HepG2 (cell line): ENCODE measurements around the gene CMAS. TPM values are rescaled to one million over a fixed set of nuclear protein-coding genes. Genes with fewer than 3 reads are reported as not detected.

Experiments
- ATAC-seq: fragments of 200-7000 bp; cut with Tn5 transposase; 3 replicates; pipeline ENCODE4 v1.9.1; 2020; ENCODE audit warnings: mild to moderate bottlenecking, moderate library complexity
- BruUV-seq: library from RNA; stranded (reverse); fragments of 400-500 nt; replicated peaks from 2 replicates; lab custom pipeline; 2021; lab: Mats Ljungman, UMichigan
- CTCF ChIA-PET: fragments of 300-600 bp; formaldehyde crosslinking; extraction: SDS; loops from one replicate; lab custom pipeline; 2021; ENCODE audit warnings: low total read pairs, inconsistent platforms, low intra/inter-chr PET ratio; lab: Yijun Ruan, JAX
- POLR2A ChIA-PET: fragments of 350-600 bp; sonication (Branson Sonifier 250); formaldehyde crosslinking; loops from one replicate; lab custom pipeline; 2020; ENCODE audit warnings: antibody characterized with exemption, inconsistent platforms; lab: Yijun Ruan, JAX
- DNase-seq: peaks from one replicate; pipeline ENCODE4 v3.0.0-alpha.2; 2015; ENCODE audit warnings: low spot score
- FAIRE-seq: peaks from 3 replicates; lab custom pipeline; 2011; peaks lifted over from hg19 to GRCh38; lab: Jason Lieb, UNC
- H2AFZ ChIP-seq: one replicate; pipeline ENCODE4 v1.6.1; 2011; ENCODE audit warnings: low read length, inconsistent platforms
- H3K27ac ChIP-seq: fragments of 300-600 bp; 3 replicates; pipeline ENCODE4 v1.8.0; 2011; ENCODE audit warnings: mixed run types, mild to moderate bottlenecking, mixed read lengths, low read length, inconsistent platforms; ENCODE audit not compliant: insufficient read depth; ENCODE audit errors: extremely low read length
- H3K27me3 ChIP-seq, 2 experiments: fragments of 200-600 bp in 1 of 2; 2 replicates in 1 of 2; 3 replicates in 1 of 2; pipeline versions ENCODE4 v1.6.0 to v1.8.0; 2011; ENCODE audit warnings: low read length in 2 of 2, mild to moderate bottlenecking in 2 of 2, moderate library complexity in 2 of 2, inconsistent platforms in 1 of 2; ENCODE audit not compliant: insufficient read depth in 2 of 2, control insufficient read depth in 1 of 2
- H3K36me3 ChIP-seq, 2 experiments: fragments of 200-600 bp in 1 of 2; replicated peaks in 1 of 2; 2 replicates in 1 of 2; 3 replicates in 1 of 2; pipeline versions ENCODE4 v1.5.1 to v1.8.0; 2011; ENCODE audit warnings: low read length in 2 of 2, inconsistent platforms in 1 of 2; ENCODE audit not compliant: insufficient read depth in 2 of 2, control insufficient read depth in 1 of 2
- H3K4me1 ChIP-seq: 2 replicates; pipeline ENCODE4 v1.5.1; 2012; ENCODE audit warnings: low read length, inconsistent platforms; ENCODE audit not compliant: insufficient read depth
- H3K4me2 ChIP-seq: 2 replicates; pipeline ENCODE4 v1.6.0; 2011; ENCODE audit warnings: low read depth, low read length, inconsistent platforms
- H3K4me3 ChIP-seq, 3 experiments: fragments of 200-600 bp in 1 of 3; sonication (generic), shearing (Covaris generic) in 1 of 3; replicated peaks in 1 of 3; 2 replicates each; pipeline ENCODE4 v1.5.1; 2011 to 2016; ENCODE audit warnings: low read length in 3 of 3, inconsistent platforms in 2 of 3, low read depth in 2 of 3, mild to moderate bottlenecking in 2 of 3, control low read depth in 1 of 3, mixed read lengths in 1 of 3; ENCODE audit not compliant: insufficient read depth in 1 of 3
- H3K79me2 ChIP-seq: one replicate; pipeline ENCODE4 v1.6.1; 2011; ENCODE audit warnings: low read length, inconsistent platforms; ENCODE audit not compliant: insufficient read depth
- H3K9ac ChIP-seq: 2 replicates; pipeline ENCODE4 v1.6.0; 2011; ENCODE audit warnings: mild to moderate bottlenecking, low read depth, low read length, inconsistent platforms; ENCODE audit not compliant: insufficient read depth
- H3K9me3 ChIP-seq: 2 replicates; pipeline ENCODE4 v1.5.1; 2012; ENCODE audit warnings: mild to moderate bottlenecking, low read length
- H4K20me1 ChIP-seq: 2 replicates; pipeline ENCODE4 v1.6.0; 2011; ENCODE audit warnings: inconsistent platforms, mild to moderate bottlenecking, low read length, moderate library complexity; ENCODE audit not compliant: insufficient read depth
- ARID3A ChIP-seq: IDR thresholded peaks from 2 replicates; pipeline ENCODE4 v1.6.1; 2012; ENCODE audit warnings: low read depth, low read length, improper control_type of control experiment
- MED1 ChIP-seq: sonication (generic); formaldehyde crosslinking; IDR thresholded peaks from 2 replicates; pipeline ENCODE4 v1.4.0; 2020; ENCODE audit warnings: missing genetic modification reagents
- STAG1 ChIP-seq: sonication (generic); formaldehyde crosslinking; IDR thresholded peaks from 2 replicates; pipeline ENCODE4 v1.4.0; 2020; ENCODE audit warnings: missing genetic modification reagents
- STAT5B ChIP-seq: sonication (generic); formaldehyde crosslinking; IDR thresholded peaks from 2 replicates; pipeline ENCODE4 v1.4.0; 2020; ENCODE audit warnings: missing genetic modification reagents
- ZKSCAN5 ChIP-seq: sonication (generic); formaldehyde crosslinking; IDR thresholded peaks from 2 replicates; pipeline ENCODE4 v1.5.1; 2020; ENCODE audit warnings: mild to moderate bottlenecking, missing genetic modification reagents
- ZNF282 ChIP-seq: fragments of 450-650 bp; IDR thresholded peaks from 2 replicates; pipeline ENCODE4 v1.6.1; 2018; ENCODE audit not compliant: partially characterized antibody
- WGBS: methylation state at CpG from one replicate; pipeline ENCODE4 v1.1.6; 2017; ENCODE audit warnings: low lambda C conversion rate; 5-methylcytosine and 5-hydroxymethylcytosine counted together
- in situ Hi-C: cut with HindIII; loops from 2 replicates; pipeline ENCODE4 v1.10.0; 2017; ENCODE audit warnings: low pct_unique_long_range_greater_than_20kb; ENCODE audit not compliant: extremely low pct_ligation_motif_present
- intact Hi-C: fragments of 100-400 bp; cut with micrococcal nuclease; formaldehyde crosslinking; loops from one replicate; pipeline ENCODE4 v1.10.0; 2022; ENCODE audit not compliant: unreplicated experiment
- polyA plus RNA-seq, 8 experiments: library from polyadenylated mRNA; depleted of rRNA in 3 of 8; stranded (reverse) in 7 of 8; unstranded in 1 of 8; fragments of >200 nt; fragmentation: Illumina TruSeq in 4 of 8; extraction: Trizol in 4 of 8; gene quantifications; 2 replicates each; pipeline versions ENCODE4 v1.2.1 to v1.2.3, GENCODE V29; 2011 to 2016; ENCODE audit warnings: low read depth in 4 of 8, missing spikeins in 1 of 8, mixed read lengths in 1 of 8; ENCODE audit not compliant: insufficient read depth in 1 of 8
- total RNA-seq, 5 experiments: library from RNA; depleted of rRNA; stranded (reverse); fragments of >200 nt; fragmentation: Illumina TruSeq; extraction: Trizol; gene quantifications; 2 replicates each; pipeline ENCODE4 v1.2.3, GENCODE V29; 2016; ENCODE audit warnings: low read depth in 1 of 5
- TF ChIP-seq, protein P1 (sequence below): IDR thresholded peaks from 2 replicates; pipeline ENCODE4 v1.6.1; 2016; ENCODE audit warnings: missing compliant biosample characterization, missing genetic modification reagents, borderline replicate concordance
- TF ChIP-seq, protein P2 (sequence below): sonication (generic); formaldehyde crosslinking; IDR thresholded peaks from 2 replicates; pipeline ENCODE4 v1.5.0; 2020; ENCODE audit warnings: mild to moderate bottlenecking, missing genetic modification reagents, moderate library complexity

Gene CMAS
- total and polyA plus RNA-seq, 2 of the 13 experiments (the other 11 are each of a cell fraction or from before 2014, with no cell fraction given), result 14.0 to 21.3 TPM

- ATAC-seq, result no peak
- no TSS peak for BruUV-seq
- in situ Hi-C loops (no loop called here), intact Hi-C loops (no loop called here)
- H3K9me3 ChIP-seq, result no peaks in the 10 kb centered on the region
- no peak overlapping the region for H3K4me2 ChIP-seq
- no peak overlapping the region for H3K27ac ChIP-seq
- H3K4me1 ChIP-seq, result peaks cover 13% of the 10 kb centered on the region
- FAIRE-seq, result no peak
- DNase-seq, result no peak
- H3K79me2 ChIP-seq, result no peaks in the 10 kb centered on the region
- H4K20me1 ChIP-seq, result no peaks in the 10 kb centered on the region
- no peak overlapping the region for H3K9ac ChIP-seq
- no peak for TF ChIP-seq ZKSCAN5 (CRISPR knock-in tag)
- no peak overlapping the region for H3K4me3 ChIP-seq
- H2AFZ ChIP-seq, result no peak overlapping the region
- no peaks in the 10 kb centered on the region for H3K36me3 ChIP-seq
- POLR2A ChIA-PET, result interaction anchor here (0.6 kb wide), 1 partner anchor 19 kb away, joined by 4 read pairs; no protein-coding TSS in a partner anchor
- CTCF ChIA-PET, result no interaction called here
- no peaks in the 10 kb centered on the region; a peak in 1 of 5 replicates for H3K27me3 ChIP-seq
Measured at GRCh38 chr12:22016982-22017381, 29.0 kb upstream of the CMAS start.

DNA sequence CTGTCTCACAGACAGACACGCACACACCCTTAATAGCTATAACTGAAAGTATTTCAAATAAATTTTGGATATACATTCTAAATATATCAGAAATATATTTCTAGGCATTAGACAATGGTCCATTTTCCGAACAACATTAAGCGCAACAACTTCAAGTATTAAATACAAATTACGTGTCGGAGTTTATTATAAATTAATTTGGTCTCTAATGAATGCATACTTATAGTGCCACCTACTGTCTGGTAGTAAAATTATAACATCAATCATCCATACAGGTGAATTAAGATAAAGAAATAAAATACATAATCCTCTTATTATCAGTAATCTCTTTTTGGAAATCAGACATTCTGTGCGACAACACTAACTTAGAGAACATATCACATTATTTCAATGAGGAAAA is 27.2 kb upstream of the CMAS start:
- Histone ChIP-seq H3K27ac (no peak overlapping the region), H3K36me3 (no peaks in the 10 kb centered on the region), H3K4me3 (no peak overlapping the region), H4K20me1 (no peaks in the 10 kb centered on the region), H2AFZ (no peak overlapping the region), H3K4me2 (no peak overlapping the region), H3K9me3 (peaks cover 8% of the 10 kb centered on the region; the same call in 1 of the 2 replicates), H3K27me3 (no peaks in the 10 kb centered on the region; a peak in 1 of 5 replicates), H3K4me1 (peaks cover 13% of the 10 kb centered on the region), H3K79me2 (no peaks in the 10 kb centered on the region), H3K9ac (no peak overlapping the region)
- DNase-seq, result no peak
- FAIRE-seq, result no peak
- intact Hi-C loops, result loop anchor here (1.0 kb wide), 1 partner anchor 322 kb away; no protein-coding TSS in a partner anchor
- in situ Hi-C loops, result no loop called here
- ChIA-PET POLR2A (no interaction called here), CTCF (interaction anchor here (2.6 kb wide), 1 partner anchor 321 kb away, joined by 17 read pairs; no protein-coding TSS in a partner anchor)
- ATAC-seq, result no peak
- TF ChIP-seq ARID3A (peak; percentile 42; the same call in 1 of the 2 replicates), MED1 (CRISPR knock-in tag) (no peak), ZNF282 (no peak), STAT5B (CRISPR knock-in tag) (no peak), STAG1 (CRISPR knock-in tag) (peak; percentile 48)
- TF ChIP-seq, protein P1, sequence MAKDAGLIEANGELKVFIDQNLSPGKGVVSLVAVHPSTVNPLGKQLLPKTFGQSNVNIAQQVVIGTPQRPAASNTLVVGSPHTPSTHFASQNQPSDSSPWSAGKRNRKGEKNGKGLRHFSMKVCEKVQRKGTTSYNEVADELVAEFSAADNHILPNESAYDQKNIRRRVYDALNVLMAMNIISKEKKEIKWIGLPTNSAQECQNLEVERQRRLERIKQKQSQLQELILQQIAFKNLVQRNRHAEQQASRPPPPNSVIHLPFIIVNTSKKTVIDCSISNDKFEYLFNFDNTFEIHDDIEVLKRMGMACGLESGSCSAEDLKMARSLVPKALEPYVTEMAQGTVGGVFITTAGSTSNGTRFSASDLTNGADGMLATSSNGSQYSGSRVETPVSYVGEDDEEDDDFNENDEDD (CRISPR knock-in tag), result no peak
- TF ChIP-seq, protein P2, sequence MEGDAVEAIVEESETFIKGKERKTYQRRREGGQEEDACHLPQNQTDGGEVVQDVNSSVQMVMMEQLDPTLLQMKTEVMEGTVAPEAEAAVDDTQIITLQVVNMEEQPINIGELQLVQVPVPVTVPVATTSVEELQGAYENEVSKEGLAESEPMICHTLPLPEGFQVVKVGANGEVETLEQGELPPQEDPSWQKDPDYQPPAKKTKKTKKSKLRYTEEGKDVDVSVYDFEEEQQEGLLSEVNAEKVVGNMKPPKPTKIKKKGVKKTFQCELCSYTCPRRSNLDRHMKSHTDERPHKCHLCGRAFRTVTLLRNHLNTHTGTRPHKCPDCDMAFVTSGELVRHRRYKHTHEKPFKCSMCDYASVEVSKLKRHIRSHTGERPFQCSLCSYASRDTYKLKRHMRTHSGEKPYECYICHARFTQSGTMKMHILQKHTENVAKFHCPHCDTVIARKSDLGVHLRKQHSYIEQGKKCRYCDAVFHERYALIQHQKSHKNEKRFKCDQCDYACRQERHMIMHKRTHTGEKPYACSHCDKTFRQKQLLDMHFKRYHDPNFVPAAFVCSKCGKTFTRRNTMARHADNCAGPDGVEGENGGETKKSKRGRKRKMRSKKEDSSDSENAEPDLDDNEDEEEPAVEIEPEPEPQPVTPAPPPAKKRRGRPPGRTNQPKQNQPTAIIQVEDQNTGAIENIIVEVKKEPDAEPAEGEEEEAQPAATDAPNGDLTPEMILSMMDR (CRISPR knock-in tag), result 0 out of 2 replicates have a peak, but pooled peaks have one; percentile 22
- 23% methylated on average over 6 of the region's 6 CpGs for WGBS
- no TSS peak for BruUV-seq
